Caco-2 (cell line): Measurements from ENCODE around the gene GLP1R. TPM values are rescaled to one million over a fixed set of nuclear protein-coding genes. Genes with fewer than 3 reads are reported as not detected.

Source experiments
- BruUV-seq: library from RNA; stranded (reverse); fragments of 400-500 nt; replicated peaks from 2 replicates; lab custom pipeline; 2021; lab: Mats Ljungman, UMichigan
- CTCF ChIA-PET: fragments of 300-600 bp; sonication (Branson Sonifier 250); formaldehyde crosslinking; loops from one replicate; lab custom pipeline; 2022; ENCODE audit warnings: antibody characterized with exemption; lab: Charles Lee
- POLR2A ChIA-PET: fragments of 300-600 bp; sonication (Branson Sonifier 250); formaldehyde crosslinking; loops from one replicate; lab custom pipeline; 2022; ENCODE audit warnings: antibody characterized with exemption; lab: Charles Lee
- DNase-seq, 2 experiments: peaks; one replicate each; pipeline versions ENCODE4 v3.0.0 to v3.0.0-alpha.2; 2020 to 2022
- H3K27me3 ChIP-seq: replicated peaks from 2 replicates; pipeline ENCODE4 v1.6.0; 2011; ENCODE audit warnings: low read length; ENCODE audit not compliant: control insufficient read depth, insufficient read depth
- H3K36me3 ChIP-seq: 2 replicates; pipeline ENCODE4 v1.5.1; 2011; ENCODE audit warnings: low read length; ENCODE audit not compliant: control insufficient read depth, insufficient read depth
- H3K4me1 ChIP-seq: fragments of 250-450 bp; sonication (Bioruptor Pico); 2 replicates; pipeline ENCODE4 v1.5.1; 2020; ENCODE audit warnings: mild to moderate bottlenecking
- H3K4me3 ChIP-seq: 2 replicates; pipeline ENCODE4 v1.5.1; 2011; ENCODE audit warnings: low read depth, mild to moderate bottlenecking, control low read depth, low read length
- H3K9me3 ChIP-seq: fragments of 250-450 bp; sonication (Bioruptor Pico); 2 replicates; pipeline ENCODE4 v1.5.1; 2020; ENCODE audit warnings: mild to moderate bottlenecking, moderate library complexity
- H3K27ac Mint-ChIP-seq: one replicate; pipeline ENCODE4 v1.8.0; 2022; ENCODE audit warnings: mixed read lengths; ENCODE audit not compliant: unreplicated experiment
- H3K27me3 Mint-ChIP-seq: one replicate; pipeline ENCODE4 v1.8.0; 2022; ENCODE audit warnings: mixed read lengths; ENCODE audit not compliant: insufficient read depth, unreplicated experiment
- H3K36me3 Mint-ChIP-seq: one replicate; pipeline ENCODE4 v1.8.0; 2022; ENCODE audit warnings: mild to moderate bottlenecking, mixed read lengths; ENCODE audit not compliant: insufficient read depth, unreplicated experiment
- H3K4me1 Mint-ChIP-seq: one replicate; pipeline ENCODE4 v1.8.0; 2022; ENCODE audit warnings: low read depth, mixed read lengths; ENCODE audit not compliant: unreplicated experiment
- H3K4me3 Mint-ChIP-seq: one replicate; pipeline ENCODE4 v1.8.0; 2022; ENCODE audit warnings: mild to moderate bottlenecking, moderate library complexity, mixed read lengths; ENCODE audit not compliant: unreplicated experiment
- H3K9me3 Mint-ChIP-seq: one replicate; pipeline ENCODE4 v1.8.0; 2022; ENCODE audit warnings: mixed read lengths; ENCODE audit not compliant: unreplicated experiment
- CTCF ChIP-seq, 2 experiments: fragments of 200-600 bp in 1 of 2; IDR thresholded peaks; 1 replicate in 1 of 2; 2 replicates in 1 of 2; pipeline versions ENCODE4 v1.5.1 to v1.8.0; 2011 to 2022; ENCODE audit warnings: antibody characterized with exemption in 1 of 2, control low read depth in 1 of 2, inconsistent platforms in 1 of 2, low read depth in 1 of 2, low read length in 1 of 2, mild to moderate bottlenecking in 1 of 2, moderate library complexity in 1 of 2; ENCODE audit not compliant: insufficient read depth in 1 of 2, severe bottlenecking in 1 of 2, unreplicated experiment in 1 of 2
- intact Hi-C: fragments of 100-400 bp; cut with micrococcal nuclease; formaldehyde crosslinking; loops from one replicate; pipeline ENCODE4 v1.10.0; 2022; ENCODE audit not compliant: unreplicated experiment
- total RNA-seq: library from RNA; stranded (reverse); gene quantifications from 2 replicates; pipeline ENCODE4 v1.2.3, GENCODE V29; 2022

GLP1R gene
- total RNA-seq, 1 experiment from 2014 or later: not detected

GRCh38 chr6:39055661-39056060, 7.1 kb downstream of the GLP1R start:
- Mint-ChIP-seq H3K4me1 (peaks cover 8% of the 10 kb centered on the region), H3K27ac (no peak overlapping the region), H3K9me3 (no peaks in the 10 kb centered on the region), H3K4me3 (no peak overlapping the region), H3K36me3 (no peaks in the 10 kb centered on the region), H3K27me3 (no peaks in the 10 kb centered on the region)
- Histone ChIP-seq H3K9me3 (no peaks in the 10 kb centered on the region), H3K27me3 (no peaks in the 10 kb centered on the region), H3K36me3 (no peaks in the 10 kb centered on the region), H3K4me1 (peaks cover 13% of the 10 kb centered on the region), H3K4me3 (no peak overlapping the region)
- BruUV-seq: no TSS peak
- CTCF ChIA-PET: no interaction called here
- no peak for TF ChIP-seq CTCF (IDR thresholded peaks at IDR 0.05; ENCODE audit: insufficient read depth in 1 of 2, low read depth in 1 of 2, low read length in 1 of 2, severe bottlenecking in 1 of 2, unreplicated experiment in 1 of 2)
- DNase-seq: no peak
- POLR2A ChIA-PET: no interaction called here
- intact Hi-C loops: no loop called here

GRCh38 chr6:39056191-39056590, 7.6 kb downstream of the GLP1R start:
- H3K36me3 ChIP-seq: no peaks in the 10 kb centered on the region
- no peak for TF ChIP-seq CTCF (IDR thresholded peaks at IDR 0.05; ENCODE audit: insufficient read depth in 1 of 2, low read depth in 1 of 2, low read length in 1 of 2, severe bottlenecking in 1 of 2, unreplicated experiment in 1 of 2)
- H3K9me3 ChIP-seq: no peaks in the 10 kb centered on the region
- ChIA-PET POLR2A (no interaction called here), CTCF (no interaction called here)
- DNase-seq: no peak
- peaks cover 18% of the 10 kb centered on the region for H3K4me1 ChIP-seq
- intact Hi-C loops: no loop called here
- H3K4me3 ChIP-seq: no peak overlapping the region
- no peak overlapping the region for H3K27ac Mint-ChIP-seq
- H3K4me3 Mint-ChIP-seq: no peak overlapping the region
- no peaks in the 10 kb centered on the region for H3K9me3 Mint-ChIP-seq
- H3K27me3 Mint-ChIP-seq: no peaks in the 10 kb centered on the region
- H3K4me1 Mint-ChIP-seq: peaks cover 8% of the 10 kb centered on the region
- no peaks in the 10 kb centered on the region for H3K36me3 Mint-ChIP-seq
- no TSS peak for BruUV-seq
- H3K27me3 ChIP-seq: no peaks in the 10 kb centered on the region

- intact Hi-C loops: no loop called here
- Mint-ChIP-seq H3K4me3 (no peak overlapping the region), H3K9me3 (no peaks in the 10 kb centered on the region), H3K36me3 (no peaks in the 10 kb centered on the region), H3K27ac (no peak overlapping the region), H3K27me3 (no peaks in the 10 kb centered on the region), H3K4me1 (peaks cover 8% of the 10 kb centered on the region)
- ChIA-PET CTCF (no interaction called here), POLR2A (no interaction called here)
- Histone ChIP-seq H3K9me3 (no peaks in the 10 kb centered on the region), H3K4me3 (no peak overlapping the region), H3K36me3 (no peaks in the 10 kb centered on the region), H3K4me1 (peaks cover 22% of the 10 kb centered on the region), H3K27me3 (no peaks in the 10 kb centered on the region)
- DNase-seq: no peak
- BruUV-seq: no TSS peak
- TF ChIP-seq CTCF (IDR thresholded peaks at IDR 0.05; ENCODE audit: insufficient read depth in 1 of 2, low read depth in 1 of 2, low read length in 1 of 2, severe bottlenecking in 1 of 2, unreplicated experiment in 1 of 2): no peak
Observed at GRCh38 chr6:39056681-39057080, 8.1 kb downstream of the GLP1R start.
